K562 (cell line): ENCODE measurements around the gene PDLIM7. TPM values are rescaled to one million over a fixed set of nuclear protein-coding genes. Genes with fewer than 3 reads are reported as not detected.

Experiments
- ATAC-seq: fragments of 200-7000 bp; cut with Tn5 transposase; 3 replicates; pipeline ENCODE4 v1.9.1; 2020; ENCODE audit warnings: moderate library complexity
- BruUV-seq: library from RNA; stranded (reverse); fragments of 400-500 nt; replicated peaks from 2 replicates; lab custom pipeline; 2021; lab: Mats Ljungman, UMichigan
- CTCF ChIA-PET: fragments of 300-600 bp; formaldehyde crosslinking; extraction: SDS; loops from one replicate; lab custom pipeline; 2021; ENCODE audit warnings: low intra/inter-chr PET ratio; lab: Yijun Ruan, JAX
- POLR2A ChIA-PET: fragments of 300-600, 350-650 bp; sonication (Branson Sonifier 250); formaldehyde crosslinking; extraction: SDS; loops from one replicate; lab custom pipeline; 2021; ENCODE audit warnings: antibody characterized with exemption, inconsistent platforms; lab: Yijun Ruan, JAX
- DNase-seq, 4 experiments: peaks; one replicate each; pipeline versions ENCODE4 v3.0.0 to v3.0.0-alpha.2; 2011 to 2018; ENCODE audit warnings: low spot score in 3 of 4, mixed read lengths in 3 of 4; ENCODE audit errors: extremely low read depth in 1 of 4
- FAIRE-seq: peaks from 2 replicates; lab custom pipeline; 2011; peaks lifted over from hg19 to GRCh38; lab: Jason Lieb, UNC
- H2AFZ ChIP-seq: 2 replicates; pipeline ENCODE4 v1.6.0; 2011; ENCODE audit warnings: low read depth, low read length, control low read depth, inconsistent platforms
- H3K27ac ChIP-seq: fragments of 200-600 bp; 3 replicates; pipeline ENCODE4 v1.8.0; 2011; ENCODE audit warnings: low read depth, mild to moderate bottlenecking, control low read depth, inconsistent platforms, low read length, moderate library complexity, mixed read lengths; ENCODE audit errors: extremely low read depth
- H3K27me3 ChIP-seq, 2 experiments: fragments of 300-600 bp in 1 of 2; 2 replicates in 1 of 2; 3 replicates in 1 of 2; pipeline versions ENCODE4 v1.6.0 to v1.8.0; 2011; ENCODE audit warnings: inconsistent platforms in 2 of 2, low read length in 2 of 2, mild to moderate bottlenecking in 1 of 2, mixed read lengths in 1 of 2, moderate library complexity in 1 of 2; ENCODE audit not compliant: control insufficient read depth in 2 of 2, insufficient read depth in 2 of 2
- H3K36me3 ChIP-seq: fragments of 300-600 bp; 3 replicates; pipeline ENCODE4 v1.8.0; 2011; ENCODE audit warnings: mild to moderate bottlenecking, low read length, inconsistent platforms; ENCODE audit not compliant: control insufficient read depth, insufficient read depth
- H3K4me1 ChIP-seq, 2 experiments: fragments of 200-600 bp in 1 of 2; replicated peaks in 1 of 2; 2 replicates in 1 of 2; 3 replicates in 1 of 2; pipeline versions ENCODE4 v1.5.1 to v1.8.0; 2011; ENCODE audit warnings: inconsistent platforms in 2 of 2, low read length in 2 of 2, mild to moderate bottlenecking in 1 of 2, mixed read lengths in 1 of 2, moderate library complexity in 1 of 2; ENCODE audit not compliant: control insufficient read depth in 2 of 2, insufficient read depth in 2 of 2
- H3K4me2 ChIP-seq: 2 replicates; pipeline ENCODE4 v1.6.1; 2011; ENCODE audit warnings: low read length, control low read depth, inconsistent platforms, mixed read lengths; ENCODE audit not compliant: insufficient read depth
- H3K4me3 ChIP-seq: fragments of 200-600 bp; sonication (generic), shearing (Covaris generic); 2 replicates; pipeline ENCODE4 v1.5.1; 2016; ENCODE audit warnings: control low read depth, inconsistent platforms
- H3K79me2 ChIP-seq: fragments of 200-600 bp; 3 replicates; pipeline ENCODE4 v1.8.0; 2011; ENCODE audit warnings: low read length, inconsistent platforms; ENCODE audit not compliant: control insufficient read depth, insufficient read depth
- H3K9ac ChIP-seq, 2 experiments: 2 replicates each; pipeline versions ENCODE4 v1.6.0 to v1.6.1; 2011; ENCODE audit warnings: low read depth in 2 of 2, low read length in 2 of 2, control low read depth in 1 of 2, inconsistent platforms in 1 of 2, mild to moderate bottlenecking in 1 of 2, mixed read lengths in 1 of 2; ENCODE audit not compliant: insufficient read depth in 1 of 2
- H3K9me1 ChIP-seq: one replicate; pipeline ENCODE4 v1.6.0; 2011; ENCODE audit warnings: inconsistent platforms, mild to moderate bottlenecking, low read length, moderate library complexity; ENCODE audit not compliant: control insufficient read depth, insufficient read depth
- H3K9me3 ChIP-seq: replicated peaks from 2 replicates; pipeline ENCODE4 v1.5.1; 2011; ENCODE audit warnings: low read depth, low read length, inconsistent platforms; ENCODE audit not compliant: control insufficient read depth, insufficient read depth
- H4K20me1 ChIP-seq: replicated peaks from 2 replicates; pipeline ENCODE4 v1.6.1; 2011; ENCODE audit warnings: low read length, inconsistent platforms, mixed read lengths; ENCODE audit not compliant: control insufficient read depth, insufficient read depth
- BCOR ChIP-seq: fragments of 450-650 bp; IDR thresholded peaks from 2 replicates; pipeline ENCODE4 v1.6.1; 2016
- CTBP1 ChIP-seq: fragments of 450-650 bp; IDR thresholded peaks from 2 replicates; pipeline ENCODE4 v1.6.1; 2016; ENCODE audit warnings: borderline replicate concordance
- ETV1 ChIP-seq: fragments of 450-650 bp; conservative IDR thresholded peaks from 2 replicates; pipeline ENCODE4 v1.6.1; 2016; ENCODE audit warnings: missing genetic modification characterization, control low read depth, low read depth, missing compliant biosample characterization
- FOXJ3 ChIP-seq: sonication (generic); formaldehyde crosslinking; IDR thresholded peaks from 2 replicates; pipeline ENCODE4 v1.4.0; 2020; ENCODE audit warnings: mild to moderate bottlenecking, missing genetic modification reagents
- HNRNPK ChIP-seq: fragments of 200-400 bp; formaldehyde crosslinking; IDR thresholded peaks from one replicate; pipeline ENCODE4 v1.6.1; 2018; ENCODE audit warnings: mild to moderate bottlenecking, low read depth, low read length; ENCODE audit not compliant: poor library complexity, severe bottlenecking
- POLR2G ChIP-seq: fragments of 200-400 bp; formaldehyde crosslinking; IDR thresholded peaks from 2 replicates; pipeline ENCODE4 v1.6.1; 2017; ENCODE audit warnings: low read depth, mild to moderate bottlenecking, antibody characterized with exemption, low read length, moderate library complexity
- RBBP5 ChIP-seq: fragments of 200-600 bp; sonication (generic); IDR thresholded peaks from 2 replicates; pipeline ENCODE4 v1.6.1; 2012; ENCODE audit warnings: borderline replicate concordance, mild to moderate bottlenecking, low read length, control low read depth, inconsistent platforms; ENCODE audit not compliant: insufficient read depth, poor library complexity, severe bottlenecking
- RBM17 ChIP-seq: fragments of 200-400 bp; formaldehyde crosslinking; IDR thresholded peaks from 2 replicates; pipeline ENCODE4 v1.6.1; 2017; ENCODE audit warnings: low read depth, mild to moderate bottlenecking, low read length, borderline replicate concordance
- THRB ChIP-seq: fragments of 450-650 bp; formaldehyde crosslinking; conservative IDR thresholded peaks from 2 replicates; pipeline ENCODE4 v1.4.0; 2022; ENCODE audit warnings: mild to moderate bottlenecking, missing genetic modification characterization
- ZFP1 ChIP-seq: fragments of 450-650 bp; formaldehyde crosslinking; IDR thresholded peaks from 2 replicates; pipeline ENCODE4 v1.4.0; 2020; ENCODE audit warnings: mild to moderate bottlenecking, mixed read lengths
- ZNF134 ChIP-seq: fragments of 250-450 bp; sonication (Bioruptor Pico); conservative IDR thresholded peaks from 2 replicates; pipeline ENCODE4 v1.4.0; 2020
- ZNF717 ChIP-seq: fragments of 250-450 bp; sonication (Bioruptor Pico); IDR thresholded peaks from 2 replicates; pipeline ENCODE4 v1.5.0; 2021
- WGBS: fragments of 100-300 bp; shearing (Covaris generic); methylation state at CpG from one replicate; pipeline ENCODE4 v1.1.6; 2016; ENCODE audit warnings: low coverage, mixed read lengths; ENCODE audit not compliant: insufficient coverage; ENCODE audit errors: missing lambda C conversion rate; 5-methylcytosine and 5-hydroxymethylcytosine counted together
- in situ Hi-C: fragments of 300-500 bp; cut with MboI; formaldehyde crosslinking; loops from 4 replicates; pipeline ENCODE4 v1.15.0; 2018; ENCODE audit warnings: inconsistent platforms, mixed read lengths
- intact Hi-C: fragments of 100-400 bp; cut with micrococcal nuclease; formaldehyde crosslinking; loops from 2 replicates; pipeline ENCODE4 v1.14.2; 2022
- polyA plus RNA-seq, 8 experiments: library from polyadenylated mRNA; depleted of rRNA in 4 of 8; stranded (reverse) in 5 of 8; unstranded in 3 of 8; fragments of >200 nt; fragmentation: Nextera tagmentation in 2 of 8; fragmentation: Illumina TruSeq in 1 of 8; extraction: Ambion mirVana in 2 of 8; extraction: Trizol in 1 of 8; gene quantifications; 2 replicates each; pipeline versions ENCODE4 v1.2.1 to v1.2.3, GENCODE V29; 2011 to 2014; ENCODE audit warnings: inconsistent platforms in 1 of 8, missing spikeins in 1 of 8
- total RNA-seq, 7 experiments: library from RNA; depleted of rRNA in 6 of 7; stranded (reverse); fragments of >200 nt in 6 of 7; fragmentation: Illumina TruSeq in 2 of 7; extraction: Trizol in 2 of 7; gene quantifications; 2 replicates each; pipeline versions ENCODE4 v1.2.1 to v1.2.3, GENCODE V29; 2011 to 2021; ENCODE audit warnings: low replicate concordance in 1 of 7
- TF ChIP-seq, protein P1 (sequence below): fragments of 450-650 bp; IDR thresholded peaks from 2 replicates; pipeline ENCODE4 v1.6.1; 2014; ENCODE audit warnings: low read depth, mild to moderate bottlenecking, moderate library complexity, borderline replicate concordance
- TF ChIP-seq, protein P2 (sequence below): fragments of 250-450 bp; sonication (Bioruptor Pico); IDR thresholded peaks from 2 replicates; pipeline ENCODE4 v1.8.0; 2021; ENCODE audit warnings: moderate library complexity, mild to moderate bottlenecking, inconsistent platforms

Gene PDLIM7
- total and polyA plus RNA-seq, 9 of the 15 experiments (the other 6 are each of a cell fraction or from before 2014, with no cell fraction given), result 2.1 to 124 (median 32.6) TPM

GRCh38 chr5:177531209-177531940, 34.0 kb upstream of the PDLIM7 start:
- CTCF ChIA-PET, result no interaction called here
- WGBS, result 92% methylated on average over 21 of the region's 27 CpGs
- H3K9ac ChIP-seq, result no peak overlapping the region; a peak in 1 of 4 replicates

GRCh38 chr5:177530638-177531037, 33.2 kb upstream of the PDLIM7 start:
- in situ Hi-C loops, result no loop called here
- no TSS peak for BruUV-seq
- TF ChIP-seq ZNF134 (no peak), BCOR (no peak), FOXJ3 (no peak), RBM17 (no peak), HNRNPK (no peak), THRB (CRISPR knock-in tag) (no peak), ZNF717 (CRISPR knock-in tag) (no peak), RBBP5 (no peak)
- TF ChIP-seq, protein P1, sequence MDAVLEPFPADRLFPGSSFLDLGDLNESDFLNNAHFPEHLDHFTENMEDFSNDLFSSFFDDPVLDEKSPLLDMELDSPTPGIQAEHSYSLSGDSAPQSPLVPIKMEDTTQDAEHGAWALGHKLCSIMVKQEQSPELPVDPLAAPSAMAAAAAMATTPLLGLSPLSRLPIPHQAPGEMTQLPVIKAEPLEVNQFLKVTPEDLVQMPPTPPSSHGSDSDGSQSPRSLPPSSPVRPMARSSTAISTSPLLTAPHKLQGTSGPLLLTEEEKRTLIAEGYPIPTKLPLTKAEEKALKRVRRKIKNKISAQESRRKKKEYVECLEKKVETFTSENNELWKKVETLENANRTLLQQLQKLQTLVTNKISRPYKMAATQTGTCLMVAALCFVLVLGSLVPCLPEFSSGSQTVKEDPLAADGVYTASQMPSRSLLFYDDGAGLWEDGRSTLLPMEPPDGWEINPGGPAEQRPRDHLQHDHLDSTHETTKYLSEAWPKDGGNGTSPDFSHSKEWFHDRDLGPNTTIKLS, result no peak
- TF ChIP-seq, protein P2, sequence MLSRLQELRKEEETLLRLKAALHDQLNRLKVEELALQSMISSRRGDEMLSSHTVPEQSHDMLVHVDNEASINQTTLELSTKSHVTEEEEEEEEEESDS (CRISPR knock-in tag), result no peak

More at GRCh38 chr5:177531209-177531940, 34.0 kb upstream of the PDLIM7 start:
- no peaks in the 10 kb centered on the region for H3K9me3 ChIP-seq
- in situ Hi-C loops (no loop called here), intact Hi-C loops (no loop called here)
- DNase-seq (no peak), ATAC-seq (no peak), FAIRE-seq (no peak)
- H3K79me2 ChIP-seq, result no peaks in the 10 kb centered on the region
- no peak overlapping the region for H3K4me2 ChIP-seq
- H3K4me1 ChIP-seq, result peaks cover 24 to 28% of the 10 kb centered on the region in 2 experiments
- H3K36me3 ChIP-seq, result peaks cover 88% of the 10 kb centered on the region
- H4K20me1 ChIP-seq, result peaks cover 17% of the 10 kb centered on the region
- POLR2A ChIA-PET, result interaction anchor here (0.5 to 4.9 kb wide), 5 partner anchors 9 to 821 kb away, joined by 4 to 28 read pairs (median 6); partner anchors contain the start of gene DDX41
- H2AFZ ChIP-seq, result no peak overlapping the region
- peaks cover 3% of the 10 kb centered on the region for H3K9me1 ChIP-seq
- BruUV-seq, result no TSS peak
- no peaks in the 10 kb centered on the region for H3K27me3 ChIP-seq
- no peak overlapping the region; the same call in 2 of the 3 replicates for H3K27ac ChIP-seq
- H3K4me3 ChIP-seq, result no peak overlapping the region
- TF ChIP-seq ZFP1 (no peak), POLR2G (peak; percentile 51; the same call in 1 of the 2 replicates), CTBP1 (no peak), ETV1 (tag) (no peak)

More at GRCh38 chr5:177530638-177531037, 33.2 kb upstream of the PDLIM7 start:
- no peak overlapping the region; the same call in 2 of the 3 replicates for H3K27ac ChIP-seq
- H3K79me2 ChIP-seq, result no peaks in the 10 kb centered on the region
- H3K36me3 ChIP-seq, result peaks cover 88% of the 10 kb centered on the region
- 0 out of 4 replicates have a peak overlapping the region, but pooled peaks of 1 of the 2 experiments have one; percentile 29 for H3K9ac ChIP-seq
- WGBS, result 74% methylated on average over 3 of the region's 3 CpGs
- H3K9me1 ChIP-seq, result peaks cover 3% of the 10 kb centered on the region
- peaks cover 24 to 28% of the 10 kb centered on the region in 2 experiments for H3K4me1 ChIP-seq
- no peak for FAIRE-seq
- ATAC-seq, result no peak
- no peaks in the 10 kb centered on the region for H3K27me3 ChIP-seq
- peaks cover 17% of the 10 kb centered on the region for H4K20me1 ChIP-seq
- no peak overlapping the region for H3K4me3 ChIP-seq
- CTCF ChIA-PET, result no interaction called here
- no peaks in the 10 kb centered on the region for H3K9me3 ChIP-seq
- POLR2A ChIA-PET, result interaction anchor here (0.5 to 4.9 kb wide), 6 partner anchors 8 to 821 kb away, joined by 3 to 28 read pairs (median 6); partner anchors contain the start of gene DDX41
- intact Hi-C loops, result no loop called here
- no peak overlapping the region for H3K4me2 ChIP-seq
- H2AFZ ChIP-seq, result no peak overlapping the region
- no peak for DNase-seq
